ENCODE measurements around the gene ZMYND19. TPM values are rescaled to one million over a fixed set of nuclear protein-coding genes. Genes with fewer than 3 reads are reported as not detected.
"Not testable (repeated sequence)": the region's sequence is repeated elsewhere in the genome, so short reads cannot be mapped to it uniquely, and the experiment has no call there.

ZMYND19 gene
- 14.2 TPM for total RNA-seq (ENCODE audit: insufficient read depth, low replicate concordance)

- DNase-seq (ENCODE audit: low spot score): peak; percentile 90
Measured at GRCh38 chr9:137590469-137591383, at the start of gene ZMYND19. Gene ZMYND19 (minus strand): TSS chr9:137590512. CDS start chr9:137590263, 249 bp downstream.

- no peak for DNase-seq (ENCODE audit: low spot score)
Measured at GRCh38 chr9:137639303-137640051, 49.2 kb upstream of the ZMYND19 start.

GRCh38 chr9:137638680-137639079 is 48.4 kb upstream of the ZMYND19 start:
- DNase-seq (ENCODE audit: low spot score): no peak

GRCh38 chr9:137634016-137634415 is 43.7 kb upstream of the ZMYND19 start:
- no peak for DNase-seq (ENCODE audit: low spot score)

- no peak for DNase-seq (ENCODE audit: low spot score)
Measured at GRCh38 chr9:137632230-137633161, 42.2 kb upstream of the ZMYND19 start.

GRCh38 chr9:137631345-137632229 is 41.3 kb upstream of the ZMYND19 start:
- DNase-seq (ENCODE audit: low spot score): no peak

- no peak for DNase-seq (ENCODE audit: low spot score)
Measured at GRCh38 chr9:137630679-137631078, 40.4 kb upstream of the ZMYND19 start.

GRCh38 chr9:137630126-137630525 is 39.8 kb upstream of the ZMYND19 start:
- no peak for DNase-seq (ENCODE audit: low spot score)

- not testable (repeated sequence) for DNase-seq (ENCODE audit: low spot score)
Measured at GRCh38 chr9:137627406-137627805, 37.1 kb upstream of the ZMYND19 start.

- no peak for DNase-seq (ENCODE audit: low spot score)
Measured at GRCh38 chr9:137626464-137626863, 36.2 kb upstream of the ZMYND19 start.

- not testable (repeated sequence) for DNase-seq (ENCODE audit: low spot score)
Measured at GRCh38 chr9:137622211-137622610, 31.9 kb upstream of the ZMYND19 start.

- no peak for DNase-seq (ENCODE audit: low spot score)
Measured at GRCh38 chr9:137621131-137621757, 30.9 kb upstream of the ZMYND19 start.

- no peak for DNase-seq (ENCODE audit: low spot score)
Measured at GRCh38 chr9:137620581-137620980, 30.3 kb upstream of the ZMYND19 start.

- DNase-seq (ENCODE audit: low spot score): no peak
Measured at GRCh38 chr9:137620048-137620405, 29.7 kb upstream of the ZMYND19 start.

- peak; percentile 57 for DNase-seq (ENCODE audit: low spot score)
Measured at GRCh38 chr9:137619240-137620047, 29.1 kb upstream of the ZMYND19 start.

GRCh38 chr9:137618105-137619067 is 28.1 kb upstream of the ZMYND19 start, which contains the start of gene EHMT1:
Gene EHMT1 (plus strand): TSS chr9:137619005. CDS start chr9:137619029, 24 bp downstream.
- peak; percentile 91 for DNase-seq (ENCODE audit: low spot score)

- no peak for DNase-seq (ENCODE audit: low spot score)
Measured at GRCh38 chr9:137615387-137615871, 25.1 kb upstream of the ZMYND19 start.

Measured in umbilical cord (tissue), 2 donors.